ENCODE results near the gene VENTX. TPM values are rescaled to one million over a fixed set of nuclear protein-coding genes. Genes with fewer than 3 reads are reported as not detected.
A peak's percentile ranks its signal among the peaks of the same experiment; 100 is the strongest.

VENTX gene
- total RNA-seq, 1 experiment from 2014 or later = not detected

DNA sequence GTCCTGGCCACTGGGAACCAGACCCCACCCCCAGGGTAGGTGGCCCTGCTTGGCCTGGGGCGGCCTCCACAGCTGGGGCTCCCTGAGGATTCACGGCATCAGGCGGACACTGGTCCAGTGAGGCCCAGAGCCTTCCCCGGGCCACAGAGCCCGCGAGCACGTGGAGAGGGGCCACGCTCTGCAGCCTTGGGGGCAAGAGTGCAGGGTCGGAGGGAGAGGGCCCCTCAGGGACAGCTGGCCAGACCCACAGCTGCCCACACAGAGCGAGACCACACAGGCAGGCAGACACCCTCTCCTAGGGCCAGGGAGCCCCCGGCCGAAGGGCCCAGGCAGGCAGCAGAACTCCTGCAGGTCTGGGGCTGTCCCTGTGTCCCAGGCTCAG lies 10.7 kb downstream of the VENTX start:
- Histone ChIP-seq H3K27me3 (ENCODE audit: control insufficient read depth, insufficient read depth, low read length) (no peaks in the 10 kb centered on the region), H3K36me3 (ENCODE audit: control insufficient read depth, insufficient read depth, low read length) (no peaks in the 10 kb centered on the region), H3K27ac (ENCODE audit: low read length) (no peak overlapping the region), H3K4me1 (ENCODE audit: control insufficient read depth, insufficient read depth, low read length) (no peaks in the 10 kb centered on the region), H3K9me3 (ENCODE audit: control insufficient read depth, insufficient read depth, low read depth, low read length) (no peaks in the 10 kb centered on the region), H3K4me3 (ENCODE audit: low read depth in 2 of 2, low read length in 2 of 2) (no peak overlapping the region)
- DNase-seq (ENCODE audit: low read depth, low spot score) (no peak), ATAC-seq (peak; percentile 20; the same call in 1 of the 2 replicates)
- POLR2A ChIA-PET = no interaction called here
- in situ Hi-C loops (cut with HindIII; ENCODE audit: low pct_unique_long_range_greater_than_20kb, low sequenced_read_pairs) = no loop called here
- no TSS peak for BruUV-seq (replicated peaks)
- intact Hi-C loops (cut with micrococcal nuclease; ENCODE audit: unreplicated experiment) = no loop called here
- no peak for TF ChIP-seq REST (IDR thresholded peaks at IDR 0.05; ENCODE audit: insufficient read depth in 1 of 2, low read depth in 2 of 2, low read length in 1 of 2)
- TF ChIP-seq SIN3A (IDR thresholded peaks at IDR 0.05; ENCODE audit: borderline replicate concordance, insufficient read depth, low read depth, low read length) = no peak
- no peak for TF ChIP-seq CTCF (IDR thresholded peaks at IDR 0.05)
- no peak for TF ChIP-seq POLR2AphosphoS5 (IDR thresholded peaks at IDR 0.05; ENCODE audit: low read depth, low read length)
- no peak for TF ChIP-seq TCF7L2 (IDR thresholded peaks at IDR 0.05; ENCODE audit: low read depth, low read length)
- CTCF ChIA-PET = interaction anchor here (1.9 kb wide), 1 partner anchor 9 kb away, joined by 13 read pairs; no protein-coding TSS in a partner anchor

DNA sequence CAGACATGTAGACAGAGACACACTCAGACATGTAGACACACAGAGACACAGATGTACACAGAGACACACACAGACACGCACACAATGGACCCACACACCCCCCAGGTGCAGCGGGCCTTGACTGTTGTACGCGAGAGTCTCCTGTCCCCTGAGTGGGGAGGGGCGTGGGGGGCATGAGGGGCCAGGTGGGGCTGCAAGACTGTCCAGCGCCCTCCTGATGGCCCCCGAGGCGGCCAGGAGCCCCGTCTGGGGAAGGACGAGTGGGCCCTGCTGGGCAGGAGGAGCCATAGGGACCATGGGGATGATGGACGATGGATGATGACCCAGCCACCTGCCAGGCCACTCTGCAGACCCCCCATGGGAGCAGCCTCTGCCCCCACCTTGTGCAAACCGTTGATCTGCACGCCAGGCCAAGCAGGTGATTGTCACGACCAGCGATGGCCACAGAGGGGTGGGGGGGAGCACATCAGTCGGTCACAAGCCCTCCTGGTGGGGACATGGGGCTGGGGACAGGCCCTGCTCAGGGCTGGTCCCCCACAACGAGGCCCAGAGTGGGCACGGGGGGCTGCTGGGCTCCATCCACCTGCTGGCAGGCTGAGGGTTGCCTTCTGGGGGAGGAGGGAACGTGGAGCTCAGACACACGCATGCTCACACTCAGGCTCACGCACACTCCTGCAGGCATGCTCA lies 11.6 kb downstream of the VENTX start:
- no peak for TF ChIP-seq REST (IDR thresholded peaks at IDR 0.05; ENCODE audit: insufficient read depth in 1 of 2, low read depth in 2 of 2, low read length in 1 of 2)
- TF ChIP-seq CTCF (IDR thresholded peaks at IDR 0.05) = no peak
- no peak for TF ChIP-seq POLR2AphosphoS5 (IDR thresholded peaks at IDR 0.05; ENCODE audit: low read depth, low read length)
- TF ChIP-seq SIN3A (IDR thresholded peaks at IDR 0.05; ENCODE audit: borderline replicate concordance, insufficient read depth, low read depth, low read length) = no peak
- TF ChIP-seq TCF7L2 (IDR thresholded peaks at IDR 0.05; ENCODE audit: low read depth, low read length) = no peak
- intact Hi-C loops (cut with micrococcal nuclease; ENCODE audit: unreplicated experiment) (no loop called here), in situ Hi-C loops (cut with HindIII; ENCODE audit: low pct_unique_long_range_greater_than_20kb, low sequenced_read_pairs) (no loop called here)
- H3K4me1 ChIP-seq (ENCODE audit: control insufficient read depth, insufficient read depth, low read length) = no peaks in the 10 kb centered on the region
- no peaks in the 10 kb centered on the region for H3K36me3 ChIP-seq (ENCODE audit: control insufficient read depth, insufficient read depth, low read length)
- no peak overlapping the region for H3K4me3 ChIP-seq (ENCODE audit: low read depth in 2 of 2, low read length in 2 of 2)
- ChIA-PET POLR2A (no interaction called here), CTCF (no interaction called here)
- BruUV-seq (replicated peaks) = no TSS peak
- H3K27ac ChIP-seq (ENCODE audit: low read length) = no peak overlapping the region
- ATAC-seq (no peak), DNase-seq (ENCODE audit: low read depth, low spot score) (no peak)
- no peaks in the 10 kb centered on the region for H3K9me3 ChIP-seq (ENCODE audit: control insufficient read depth, insufficient read depth, low read depth, low read length)
- H3K27me3 ChIP-seq (ENCODE audit: control insufficient read depth, insufficient read depth, low read length) = no peaks in the 10 kb centered on the region

All from Panc1 (cell line).